Muscle of arm (tissue), 12 donors: ENCODE data around the gene EPN2. TPM values are rescaled to one million over a fixed set of nuclear protein-coding genes. Genes with fewer than 3 reads are reported as not detected.

Experiments
- DNase-seq: peaks from one replicate; pipeline ENCODE4 v3.0.0-alpha.2; 2013
- polyA plus RNA-seq, 12 donors: library from polyadenylated mRNA; unstranded; fragments of 120-200 nt; gene quantifications; one replicate each; pipeline ENCODE4 v1.2.1, GENCODE V29; 2013; ENCODE audit not compliant: insufficient read length in 12 of 12

EPN2 gene
- polyA plus RNA-seq, 12 donors, result 20.8 to 78.2 (median 27.3) TPM; not detected in 1

DNA sequence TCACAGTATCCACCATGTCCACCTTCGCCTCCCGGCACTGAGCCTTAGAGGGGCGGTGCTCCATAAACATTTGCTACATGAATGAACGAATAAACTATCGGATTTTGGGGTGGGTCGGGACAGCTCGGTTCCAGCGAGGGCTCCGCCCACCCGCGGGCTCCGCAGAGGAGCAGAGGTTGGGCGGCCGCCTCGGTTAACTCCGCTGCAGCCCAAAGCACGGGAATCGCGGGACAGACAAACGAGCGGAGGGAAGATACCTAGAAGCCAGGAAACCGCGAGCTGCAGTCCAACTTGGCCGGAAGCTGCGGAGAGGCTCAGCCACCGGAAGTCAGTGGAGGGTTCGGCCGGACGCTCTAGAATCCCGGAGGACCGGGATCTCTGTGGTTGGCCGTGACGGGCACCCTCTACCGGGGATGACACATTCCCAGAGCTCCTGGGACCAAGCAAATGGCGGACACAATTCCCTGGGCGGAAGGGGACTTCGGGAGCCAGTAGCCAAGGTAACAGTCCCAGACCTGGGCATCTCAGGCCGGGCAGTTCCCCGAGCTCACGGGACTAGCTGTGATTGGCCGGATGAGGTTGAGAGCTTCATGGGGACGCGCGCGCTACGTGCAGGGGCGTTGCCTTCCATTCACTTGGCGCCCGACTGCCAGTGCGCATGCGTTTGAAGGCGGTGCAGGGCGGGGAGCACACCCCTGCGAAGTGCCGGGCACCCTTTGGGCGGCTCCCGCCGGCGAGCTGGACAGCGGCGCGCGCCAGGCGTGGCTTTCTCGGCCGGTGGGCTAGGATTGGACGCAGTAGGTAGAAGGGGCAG is 140.6 kb downstream of the EPN2 start:
- peak; percentile 98 for DNase-seq

- DNase-seq, result no peak
Measured at GRCh38 chr17:19378416-19379360, 141.5 kb downstream of the EPN2 start, which contains the start of gene MAPK7. Gene MAPK7, plus strand, starts transcription at chr17:19378498. Its CDS starts 403 bp downstream, at chr17:19378901.

DNA sequence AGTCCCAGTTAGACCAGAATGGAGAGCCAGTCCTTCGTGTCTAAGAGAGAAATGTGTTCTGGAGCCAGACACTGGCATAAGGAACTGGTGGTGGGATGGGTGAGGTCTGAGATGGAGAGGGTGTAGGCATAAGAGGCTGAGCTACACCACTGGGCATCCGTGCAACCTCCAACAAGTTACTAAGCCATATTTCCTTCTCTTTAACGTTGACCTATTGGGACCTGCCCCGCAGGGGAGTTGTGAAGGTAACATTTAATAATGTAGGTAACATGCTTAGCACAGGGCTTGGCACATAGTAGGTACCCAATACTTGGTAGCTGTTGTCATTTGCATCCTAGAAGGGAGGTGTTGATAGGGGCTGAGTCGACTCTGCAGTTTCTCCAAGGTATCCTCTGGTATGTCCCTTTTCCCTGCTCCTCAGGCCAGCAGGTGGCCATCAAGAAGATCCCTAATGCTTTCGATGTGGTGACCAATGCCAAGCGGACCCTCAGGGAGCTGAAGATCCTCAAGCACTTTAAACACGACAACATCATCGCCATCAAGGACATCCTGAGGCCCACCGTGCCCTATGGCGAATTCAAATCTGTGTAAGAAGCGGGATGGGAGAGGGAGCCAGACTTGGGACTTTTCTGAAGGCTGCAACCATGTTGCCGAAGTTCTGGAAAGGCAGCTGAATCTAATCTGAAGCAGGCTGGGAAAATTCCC is 142.3 kb downstream of the EPN2 start:
- DNase-seq, result no peak

- no peak for DNase-seq
Measured at GRCh38 chr17:19380481-19381301, 143.5 kb downstream of the EPN2 start.

GRCh38 chr17:19381361-19381740 is 144.2 kb downstream of the EPN2 start:
- no peak for DNase-seq

GRCh38 chr17:19381741-19382444 is 144.7 kb downstream of the EPN2 start:
- no peak for DNase-seq

DNA sequence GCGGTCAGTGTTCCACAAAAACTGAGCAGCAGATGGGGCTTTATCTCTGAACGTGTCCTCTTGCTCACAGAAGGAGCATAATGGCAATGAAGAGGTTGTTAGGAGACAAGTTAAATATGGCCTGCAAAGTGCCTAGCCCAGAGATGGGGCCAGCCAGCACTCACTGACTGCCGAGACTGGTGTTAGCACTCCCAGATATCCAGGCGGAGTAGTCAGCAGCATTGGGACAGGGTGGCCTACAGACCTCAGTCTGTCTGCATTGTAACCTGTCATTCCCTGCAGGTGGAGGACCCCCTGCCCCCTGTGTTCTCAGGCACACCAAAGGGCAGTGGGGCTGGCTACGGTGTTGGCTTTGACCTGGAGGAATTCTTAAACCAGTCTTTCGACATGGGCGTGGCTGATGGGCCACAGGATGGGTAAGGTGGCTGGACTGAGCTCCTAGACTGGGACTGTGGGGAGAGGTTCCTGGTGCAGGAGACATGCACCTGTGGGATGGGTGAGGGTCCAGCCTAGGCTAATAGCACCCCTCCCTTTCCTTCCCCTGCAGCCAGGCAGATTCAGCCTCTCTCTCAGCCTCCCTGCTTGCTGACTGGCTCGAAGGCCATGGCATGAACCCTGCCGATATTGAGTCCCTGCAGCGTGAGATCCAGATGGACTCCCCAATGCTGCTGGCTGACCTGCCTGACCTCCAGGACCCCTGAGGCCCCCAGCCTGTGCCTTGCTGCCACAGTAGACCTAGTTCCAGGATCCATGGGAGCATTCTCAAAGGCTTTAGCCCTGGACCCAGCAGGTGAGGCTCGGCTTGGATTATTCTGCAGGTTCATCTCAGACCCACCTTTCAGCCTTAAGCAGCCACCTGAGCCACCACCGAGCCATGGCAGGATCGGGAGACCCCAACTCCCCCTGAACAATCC is 145.6 kb downstream of the EPN2 start:
- no peak for DNase-seq

DNA sequence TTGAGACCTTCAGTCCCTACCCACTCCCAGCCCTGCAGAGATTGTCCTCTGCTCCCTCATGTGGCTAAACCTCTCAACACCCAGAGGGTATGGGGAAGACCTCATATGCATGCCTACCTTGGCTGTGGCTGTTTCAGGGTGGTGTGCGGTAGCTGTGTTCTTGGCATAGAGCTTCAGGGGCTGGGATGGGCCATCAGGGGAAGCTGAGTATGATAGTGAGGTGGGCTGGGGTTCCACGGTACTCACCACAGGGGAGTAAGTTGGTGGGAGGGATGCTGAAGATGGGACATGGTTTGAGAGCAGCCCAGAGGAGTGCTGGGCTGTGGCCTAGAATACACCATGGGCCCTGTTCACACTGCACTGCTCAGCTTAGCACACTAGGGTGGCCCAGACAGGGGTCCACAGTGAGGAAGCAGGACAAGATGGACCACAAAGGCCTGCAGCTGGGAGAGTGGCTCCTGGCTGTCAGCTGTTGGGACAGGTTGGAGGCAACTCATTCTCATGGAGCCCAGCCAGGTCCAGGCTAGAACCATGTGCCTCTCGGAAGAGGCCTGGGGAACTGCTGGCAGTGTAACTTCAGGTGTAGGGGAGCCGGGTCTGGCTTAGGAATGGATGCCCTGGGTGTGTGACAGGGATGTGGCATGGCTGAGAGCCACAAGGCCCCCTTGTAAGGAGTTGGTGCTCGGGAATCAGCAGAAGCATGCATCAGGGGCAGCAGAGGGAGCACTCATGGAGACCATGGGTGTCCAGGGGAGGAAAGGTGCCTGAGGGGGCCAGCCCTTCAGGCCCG is 146.7 kb downstream of the EPN2 start:
- DNase-seq, result no peak

DNA sequence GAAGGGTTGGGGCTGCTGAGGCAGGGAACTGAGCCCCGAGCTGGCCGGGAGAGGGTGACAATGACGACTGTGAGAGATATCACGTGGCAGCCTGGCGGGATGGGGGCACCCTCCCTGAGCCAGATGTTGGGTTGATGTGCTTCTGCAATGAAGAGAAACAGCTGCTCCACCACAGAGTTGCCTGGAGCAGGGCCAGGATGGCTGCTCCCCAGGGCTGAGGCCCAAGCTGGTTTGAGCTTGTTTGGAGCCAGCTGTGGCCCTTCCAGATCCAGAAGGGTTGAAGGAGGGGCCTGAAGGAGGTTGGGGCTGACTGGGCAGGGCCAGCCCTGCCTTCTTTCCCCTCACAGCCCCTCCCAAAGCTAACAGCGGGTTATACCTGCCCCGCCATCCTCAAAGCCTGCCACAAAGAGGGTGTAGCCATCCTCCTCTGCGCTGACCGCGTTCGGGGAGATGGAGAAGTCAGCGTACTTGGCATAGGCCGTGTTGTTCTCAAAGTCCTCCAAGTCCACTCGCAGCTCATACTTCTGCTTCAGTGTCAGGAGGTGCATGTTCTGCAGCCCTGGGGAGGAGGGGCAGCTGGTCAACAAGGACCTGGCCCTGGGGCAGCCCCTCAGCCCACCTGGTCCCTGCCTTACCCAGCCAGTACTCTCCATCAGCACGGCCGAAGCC is 147.7 kb downstream of the EPN2 start:
- DNase-seq, result peak; percentile 89

- DNase-seq, result no peak
Measured at GRCh38 chr17:19385521-19385983, 148.4 kb downstream of the EPN2 start.

Other genes with a start within 250 kb of the EPN2 start
- 1 to 10 TPM in 3 of 12 donors, under 1 TPM in 8, not detected in 1; 0.11 to 4.8 (median 0.24) TPM for gene FAM83G, start 232.6 kb upstream of the EPN2 start, polyA plus RNA-seq
- gene GRAP, start 190.4 kb upstream of the EPN2 start, polyA plus RNA-seq, result 1 to 10 TPM in 10 of 12 donors, not detected in 2; 2.1 to 5.0 (median 2.4) TPM
- 1 to 10 TPM in 6 of 12 donors, under 1 TPM in 4, not detected in 2; 0.33 to 3.9 (median 1.4) TPM for gene GRAPL, start 109.8 kb upstream of the EPN2 start, polyA plus RNA-seq
- 10 to 100 TPM in 1 of 12 donors, 1 to 10 TPM in 9, not detected in 2; 4.8 to 11.5 (median 6.2) TPM for gene B9D1, start 125.4 kb downstream of the EPN2 start, polyA plus RNA-seq
- 10 to 100 TPM in 11 of 12 donors, not detected in 1; 18.7 to 45.4 (median 21.4) TPM for gene MAPK7, start 141.1 kb downstream of the EPN2 start, polyA plus RNA-seq
- 100 to 1,000 TPM in 11 of 12 donors, not detected in 1; 216 to 437 (median 270) TPM for gene MFAP4, start 149.8 kb downstream of the EPN2 start, polyA plus RNA-seq
- gene RNF112, start 173.9 kb downstream of the EPN2 start, polyA plus RNA-seq, result 10 to 100 TPM in 1 of 12 donors, 1 to 10 TPM in 10, not detected in 1; 2.1 to 23.0 (median 3.6) TPM